GM12801 (cell line): ENCODE measurements around the gene PPARG.

Experiments
- TF ChIP-seq, protein P1 (sequence below): IDR thresholded peaks from one replicate; pipeline ENCODE4 v1.5.1; 2011; ENCODE audit warnings: control low read depth; ENCODE audit not compliant: insufficient read length; ENCODE audit errors: extremely low read depth

PPARG gene

DNA sequence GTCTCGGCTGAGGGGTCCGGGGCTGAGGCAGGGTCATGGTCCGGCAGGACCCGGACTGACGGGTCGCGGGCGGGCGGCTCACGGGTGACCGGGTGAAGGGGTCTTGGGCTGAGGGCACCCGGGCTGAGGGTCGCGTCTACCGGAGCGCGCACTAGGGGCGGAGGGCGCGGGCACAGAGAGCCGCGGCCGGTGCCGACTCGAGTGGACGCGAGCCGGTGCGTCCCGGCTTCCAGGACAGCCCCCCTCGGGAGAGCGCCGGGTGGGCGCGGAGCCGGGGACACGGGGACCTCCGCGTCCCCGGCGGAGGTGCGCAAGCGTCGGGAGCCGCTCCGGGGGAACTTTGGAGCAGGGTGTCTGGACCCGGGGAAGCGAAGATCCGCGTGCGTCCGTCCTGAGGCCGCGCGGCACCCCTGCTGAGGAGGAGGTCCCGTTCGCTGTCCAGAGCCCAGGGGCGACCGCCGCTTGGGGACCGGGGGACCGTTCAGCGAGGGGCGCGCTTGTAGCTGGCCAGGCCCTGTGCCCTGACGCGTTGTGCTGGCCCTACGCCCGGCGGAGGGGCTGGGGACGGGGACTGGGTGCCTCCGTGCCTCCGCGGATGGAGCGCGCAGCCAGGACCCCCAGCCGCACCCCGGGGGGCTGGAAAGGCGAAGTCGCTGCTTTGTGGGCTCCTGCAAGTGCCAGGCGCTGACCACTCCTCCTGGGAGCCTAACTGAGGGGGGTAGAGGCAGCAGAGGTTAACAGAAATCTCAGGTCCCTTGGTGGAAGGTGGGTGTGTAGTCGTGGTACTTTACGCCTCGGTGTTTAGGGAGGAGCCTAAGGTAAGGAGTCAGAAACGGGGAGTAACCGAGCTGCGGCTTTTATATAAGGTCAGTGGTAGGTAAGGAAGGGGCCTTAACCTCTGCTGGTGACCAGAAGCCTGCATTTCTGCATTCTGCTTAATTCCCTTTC, at the start of gene PPARG:
TSS of gene PPARG (plus strand) at position 889 of the 948 bp plus-strand sequence. CDS start 90,642 bp downstream, outside the sequence.
- TF ChIP-seq, protein P1, sequence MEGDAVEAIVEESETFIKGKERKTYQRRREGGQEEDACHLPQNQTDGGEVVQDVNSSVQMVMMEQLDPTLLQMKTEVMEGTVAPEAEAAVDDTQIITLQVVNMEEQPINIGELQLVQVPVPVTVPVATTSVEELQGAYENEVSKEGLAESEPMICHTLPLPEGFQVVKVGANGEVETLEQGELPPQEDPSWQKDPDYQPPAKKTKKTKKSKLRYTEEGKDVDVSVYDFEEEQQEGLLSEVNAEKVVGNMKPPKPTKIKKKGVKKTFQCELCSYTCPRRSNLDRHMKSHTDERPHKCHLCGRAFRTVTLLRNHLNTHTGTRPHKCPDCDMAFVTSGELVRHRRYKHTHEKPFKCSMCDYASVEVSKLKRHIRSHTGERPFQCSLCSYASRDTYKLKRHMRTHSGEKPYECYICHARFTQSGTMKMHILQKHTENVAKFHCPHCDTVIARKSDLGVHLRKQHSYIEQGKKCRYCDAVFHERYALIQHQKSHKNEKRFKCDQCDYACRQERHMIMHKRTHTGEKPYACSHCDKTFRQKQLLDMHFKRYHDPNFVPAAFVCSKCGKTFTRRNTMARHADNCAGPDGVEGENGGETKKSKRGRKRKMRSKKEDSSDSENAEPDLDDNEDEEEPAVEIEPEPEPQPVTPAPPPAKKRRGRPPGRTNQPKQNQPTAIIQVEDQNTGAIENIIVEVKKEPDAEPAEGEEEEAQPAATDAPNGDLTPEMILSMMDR = no peak

DNA sequence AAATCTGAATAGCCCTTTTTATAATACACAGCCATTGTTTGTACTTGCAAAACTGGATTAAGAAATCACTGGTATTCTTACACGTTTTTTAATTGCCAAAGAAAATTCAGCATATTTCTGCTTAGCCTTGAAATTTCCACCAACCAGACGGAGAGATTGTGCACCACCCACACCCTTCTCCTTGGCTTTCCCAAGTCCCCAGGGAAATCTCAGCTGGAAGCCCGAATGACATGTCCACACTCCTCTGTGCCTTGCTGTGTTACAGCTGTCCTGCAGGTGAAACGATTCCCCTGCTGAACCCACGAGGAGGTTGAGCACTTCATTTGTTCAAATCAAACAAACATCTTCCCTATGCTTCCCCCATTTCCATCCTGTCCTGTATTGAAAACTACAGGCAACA, 49.6 kb upstream of the PPARG start:
- TF ChIP-seq, protein P1 = no peak

DNA sequence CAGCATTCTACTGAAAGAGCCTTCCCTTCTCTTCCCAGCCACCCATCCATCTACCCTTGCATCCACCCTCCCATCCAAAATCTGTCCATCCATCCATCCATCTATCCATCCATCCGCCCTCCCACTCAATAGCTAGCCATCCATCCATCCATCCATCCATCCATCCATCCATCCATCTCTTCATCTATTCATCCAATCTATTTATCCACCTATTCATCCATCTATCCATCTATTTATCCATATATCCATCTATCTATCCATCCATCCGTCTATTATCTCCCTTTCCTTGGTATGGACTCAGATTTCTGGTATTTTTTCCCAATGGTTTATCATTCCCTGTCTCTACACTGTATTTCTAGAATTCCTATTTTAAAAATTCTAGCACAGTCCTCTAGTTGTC, 46.1 kb upstream of the PPARG start:
- TF ChIP-seq, protein P1 = no peak

DNA sequence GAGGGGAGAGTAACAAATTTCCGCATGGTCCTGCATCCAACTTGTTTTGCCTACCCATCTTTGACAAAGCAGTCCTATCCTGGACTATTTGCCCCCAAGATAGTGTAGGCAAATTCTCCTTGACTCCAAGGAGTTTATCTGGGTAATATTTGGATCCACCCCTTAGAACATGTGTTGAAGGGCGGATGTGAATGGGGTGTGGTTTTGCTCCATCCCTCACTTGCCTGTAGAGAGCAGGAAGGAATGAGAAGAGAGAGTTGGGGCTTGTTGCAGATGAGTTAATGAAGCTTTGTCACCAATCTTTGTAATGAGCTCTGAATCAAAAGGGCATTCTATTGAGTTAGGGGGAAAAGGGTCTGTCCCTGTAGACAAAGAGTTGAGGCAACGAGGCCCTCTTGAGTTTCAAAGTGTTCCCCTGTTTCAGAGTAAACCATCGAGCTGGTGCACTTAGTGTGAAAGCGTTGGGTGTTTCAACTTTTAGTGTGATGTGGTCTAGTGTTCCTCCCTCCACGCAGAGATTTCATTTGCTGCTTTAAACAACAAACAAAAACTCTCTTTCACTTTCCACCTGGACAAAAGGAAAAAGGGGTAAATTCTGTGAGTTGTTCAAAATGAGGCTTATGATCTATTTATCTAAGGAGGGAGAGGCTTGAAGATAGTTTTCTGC, 42.2 kb upstream of the PPARG start:
- TF ChIP-seq, protein P1 = no peak

DNA sequence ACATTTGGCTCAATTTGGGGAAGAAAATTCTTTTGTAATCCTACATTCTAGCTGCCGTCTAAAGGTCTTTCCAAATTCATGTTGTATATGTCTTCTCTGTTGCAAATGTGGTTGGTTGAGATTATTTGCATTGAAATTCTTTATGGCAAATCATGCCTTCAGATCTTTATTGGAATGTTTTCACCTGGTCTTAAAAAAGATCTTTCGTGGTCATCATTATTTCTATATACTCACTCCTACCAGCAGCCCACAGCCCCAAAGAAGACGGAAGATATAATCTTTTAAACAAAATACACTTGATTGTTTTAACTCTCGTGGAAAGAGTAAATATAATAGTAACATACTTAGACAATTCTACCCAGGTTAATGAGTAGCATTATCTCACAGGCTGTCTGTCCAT, 41.5 kb upstream of the PPARG start:
- TF ChIP-seq, protein P1 = no peak

DNA sequence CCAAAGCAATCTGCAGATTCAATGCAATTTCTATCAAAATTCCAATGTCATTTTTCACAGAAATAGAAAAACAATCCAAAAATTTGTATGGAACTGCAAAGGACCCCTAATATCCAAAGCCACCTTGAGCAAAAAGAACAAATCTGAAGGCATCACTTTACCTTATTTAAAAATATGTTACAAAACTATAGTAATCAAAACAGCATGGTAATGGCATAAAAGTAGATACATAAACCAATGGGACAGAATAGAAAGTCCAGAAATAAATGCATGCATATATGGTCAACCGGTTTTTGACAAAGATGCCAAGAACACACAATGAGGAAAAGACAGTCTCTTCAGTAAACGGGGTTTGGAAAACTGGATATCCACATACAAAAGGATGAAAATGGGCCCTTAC, 39.4 kb upstream of the PPARG start:
- TF ChIP-seq, protein P1 = no peak

DNA sequence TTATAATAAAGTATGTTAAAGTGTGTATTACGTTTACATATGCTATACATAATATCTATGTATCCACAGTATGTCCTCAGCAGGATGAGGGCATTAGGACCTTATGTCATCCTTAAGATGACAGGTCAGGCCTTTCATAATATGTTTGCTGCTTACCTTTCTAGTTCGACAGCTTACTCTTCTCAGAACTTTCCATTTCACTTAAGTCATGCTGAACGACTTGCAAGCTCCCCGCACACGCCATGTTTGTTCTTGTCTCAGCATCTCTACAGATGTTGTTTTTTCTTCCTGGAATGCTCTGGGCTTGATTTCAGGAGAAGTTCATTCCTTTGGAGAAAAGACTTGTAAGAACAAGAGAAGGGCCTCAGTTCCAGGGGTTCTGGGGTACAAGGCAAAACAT, 36.0 kb upstream of the PPARG start:
- TF ChIP-seq, protein P1 = no peak
